Tongue (tissue), 2 donors: ENCODE results near the gene HSP90AA1. TPM values are rescaled to one million over a fixed set of nuclear protein-coding genes. Genes with fewer than 3 reads are reported as not detected.
A peak's percentile ranks its signal among the peaks of the same experiment; 100 is the strongest.
"Not testable (repeated sequence)": the region's sequence is repeated elsewhere in the genome, so short reads cannot be mapped to it uniquely, and the experiment has no call there.

Experiments
- DNase-seq: peaks from one replicate; pipeline ENCODE4 v3.0.0-alpha.2; 2015
- total RNA-seq: library from RNA; depleted of rRNA; stranded (reverse); fragments of >200 nt; gene quantifications from one replicate; pipeline ENCODE4 v1.2.3, GENCODE V29; 2014

HSP90AA1 gene
- total RNA-seq, 1 donor from 2014 or later, result 673 TPM

GRCh38 chr14:102094101-102094500 is 7.3 kb upstream of the HSP90AA1 start:
- no peak for DNase-seq

GRCh38 chr14:102092806-102093205 is 6.0 kb upstream of the HSP90AA1 start:
- DNase-seq, result no peak

GRCh38 chr14:102090713-102091112 is 3.9 kb upstream of the HSP90AA1 start:
- DNase-seq, result no peak

GRCh38 chr14:102089621-102090343 is 2.9 kb upstream of the HSP90AA1 start:
- DNase-seq, result no peak

GRCh38 chr14:102088012-102088792 is 1.4 kb upstream of the HSP90AA1 start:
- peak; percentile 66 for DNase-seq

GRCh38 chr14:102087762-102088011 is 843 bp upstream of the HSP90AA1 start:
- DNase-seq, result no peak

- no peak for DNase-seq
These were observed 204 bp downstream of the HSP90AA1 start for GRCh38 chr14:102086709-102086971.

GRCh38 chr14:102085948-102086708 is 716 bp downstream of the HSP90AA1 start:
- DNase-seq, result peak; percentile 78

- no peak for DNase-seq
These were observed 1.4 kb downstream of the HSP90AA1 start for GRCh38 chr14:102085488-102085887.

- no peak for DNase-seq
These were observed 1.9 kb downstream of the HSP90AA1 start for GRCh38 chr14:102084931-102085330.

GRCh38 chr14:102084522-102084921 is 2.3 kb downstream of the HSP90AA1 start:
- DNase-seq, result not testable (repeated sequence)

- no peak for DNase-seq
These were observed 5.4 kb downstream of the HSP90AA1 start for GRCh38 chr14:102081231-102082080.

- DNase-seq, result no peak
These were observed 6.4 kb downstream of the HSP90AA1 start for GRCh38 chr14:102080183-102081080.

GRCh38 chr14:102079700-102079979 is 7.2 kb downstream of the HSP90AA1 start:
- DNase-seq, result no peak

GRCh38 chr14:102078831-102079699 is 7.8 kb downstream of the HSP90AA1 start:
- DNase-seq, result no peak

GRCh38 chr14:102078361-102078791 is 8.5 kb downstream of the HSP90AA1 start:
- DNase-seq, result not testable (repeated sequence)

- DNase-seq, result no peak
These were observed 9.5 kb downstream of the HSP90AA1 start for GRCh38 chr14:102077382-102077709.

- DNase-seq, result no peak
These were observed 11.7 kb downstream of the HSP90AA1 start for GRCh38 chr14:102075155-102075554.

- DNase-seq, result no peak
These were observed 12.4 kb downstream of the HSP90AA1 start for GRCh38 chr14:102074415-102074964.

GRCh38 chr14:102071283-102071998 is 15.4 kb downstream of the HSP90AA1 start:
- DNase-seq, result peak; percentile 40
